K562 (cell line): ENCODE measurements around the gene MTCL3.

Experiments used
- ATAC-seq: fragments of 200-7000 bp; cut with Tn5 transposase; 3 replicates; pipeline ENCODE4 v1.9.1; 2020; ENCODE audit warnings: moderate library complexity
- BruUV-seq: library from RNA; stranded (reverse); fragments of 400-500 nt; replicated peaks from 2 replicates; lab custom pipeline; 2021; lab: Mats Ljungman, UMichigan
- CTCF ChIA-PET: fragments of 300-600 bp; formaldehyde crosslinking; extraction: SDS; loops from one replicate; lab custom pipeline; 2021; ENCODE audit warnings: low intra/inter-chr PET ratio; lab: Yijun Ruan, JAX
- POLR2A ChIA-PET: fragments of 300-600, 350-650 bp; sonication (Branson Sonifier 250); formaldehyde crosslinking; extraction: SDS; loops from one replicate; lab custom pipeline; 2021; ENCODE audit warnings: antibody characterized with exemption, inconsistent platforms; lab: Yijun Ruan, JAX
- DNase-seq, 4 experiments: peaks; one replicate each; pipeline versions ENCODE4 v3.0.0 to v3.0.0-alpha.2; 2011 to 2018; ENCODE audit warnings: low spot score in 3 of 4, mixed read lengths in 3 of 4; ENCODE audit errors: extremely low read depth in 1 of 4
- FAIRE-seq: peaks from 2 replicates; lab custom pipeline; 2011; peaks lifted over from hg19 to GRCh38; lab: Jason Lieb, UNC
- H2AFZ ChIP-seq: 2 replicates; pipeline ENCODE4 v1.6.0; 2011; ENCODE audit warnings: low read depth, low read length, control low read depth, inconsistent platforms
- H3K27ac ChIP-seq: fragments of 200-600 bp; 3 replicates; pipeline ENCODE4 v1.8.0; 2011; ENCODE audit warnings: low read depth, mild to moderate bottlenecking, control low read depth, inconsistent platforms, low read length, moderate library complexity, mixed read lengths; ENCODE audit errors: extremely low read depth
- H3K27me3 ChIP-seq, 2 experiments: fragments of 300-600 bp in 1 of 2; 2 replicates in 1 of 2; 3 replicates in 1 of 2; pipeline versions ENCODE4 v1.6.0 to v1.8.0; 2011; ENCODE audit warnings: inconsistent platforms in 2 of 2, low read length in 2 of 2, mild to moderate bottlenecking in 1 of 2, mixed read lengths in 1 of 2, moderate library complexity in 1 of 2; ENCODE audit not compliant: control insufficient read depth in 2 of 2, insufficient read depth in 2 of 2
- H3K36me3 ChIP-seq: fragments of 300-600 bp; 3 replicates; pipeline ENCODE4 v1.8.0; 2011; ENCODE audit warnings: mild to moderate bottlenecking, low read length, inconsistent platforms; ENCODE audit not compliant: control insufficient read depth, insufficient read depth
- H3K4me1 ChIP-seq, 2 experiments: fragments of 200-600 bp in 1 of 2; replicated peaks in 1 of 2; 2 replicates in 1 of 2; 3 replicates in 1 of 2; pipeline versions ENCODE4 v1.5.1 to v1.8.0; 2011; ENCODE audit warnings: inconsistent platforms in 2 of 2, low read length in 2 of 2, mild to moderate bottlenecking in 1 of 2, mixed read lengths in 1 of 2, moderate library complexity in 1 of 2; ENCODE audit not compliant: control insufficient read depth in 2 of 2, insufficient read depth in 2 of 2
- H3K4me2 ChIP-seq: 2 replicates; pipeline ENCODE4 v1.6.1; 2011; ENCODE audit warnings: low read length, control low read depth, inconsistent platforms, mixed read lengths; ENCODE audit not compliant: insufficient read depth
- H3K4me3 ChIP-seq: fragments of 200-600 bp; sonication (generic), shearing (Covaris generic); 2 replicates; pipeline ENCODE4 v1.5.1; 2016; ENCODE audit warnings: control low read depth, inconsistent platforms
- H3K79me2 ChIP-seq: fragments of 200-600 bp; 3 replicates; pipeline ENCODE4 v1.8.0; 2011; ENCODE audit warnings: low read length, inconsistent platforms; ENCODE audit not compliant: control insufficient read depth, insufficient read depth
- H3K9ac ChIP-seq, 2 experiments: 2 replicates each; pipeline versions ENCODE4 v1.6.0 to v1.6.1; 2011; ENCODE audit warnings: low read depth in 2 of 2, low read length in 2 of 2, control low read depth in 1 of 2, inconsistent platforms in 1 of 2, mild to moderate bottlenecking in 1 of 2, mixed read lengths in 1 of 2; ENCODE audit not compliant: insufficient read depth in 1 of 2
- H3K9me1 ChIP-seq: one replicate; pipeline ENCODE4 v1.6.0; 2011; ENCODE audit warnings: inconsistent platforms, mild to moderate bottlenecking, low read length, moderate library complexity; ENCODE audit not compliant: control insufficient read depth, insufficient read depth
- H3K9me3 ChIP-seq: replicated peaks from 2 replicates; pipeline ENCODE4 v1.5.1; 2011; ENCODE audit warnings: low read depth, low read length, inconsistent platforms; ENCODE audit not compliant: control insufficient read depth, insufficient read depth
- H4K20me1 ChIP-seq: replicated peaks from 2 replicates; pipeline ENCODE4 v1.6.1; 2011; ENCODE audit warnings: low read length, inconsistent platforms, mixed read lengths; ENCODE audit not compliant: control insufficient read depth, insufficient read depth
- MAFG ChIP-seq: fragments of 450-650 bp; conservative IDR thresholded peaks from 2 replicates; pipeline ENCODE4 v1.6.1; 2016; ENCODE audit warnings: missing genetic modification characterization, missing compliant biosample characterization
- NR1H2 ChIP-seq: sonication (generic); formaldehyde crosslinking; IDR thresholded peaks from 2 replicates; pipeline ENCODE4 v1.4.0; 2020; ENCODE audit warnings: mild to moderate bottlenecking, missing genetic modification reagents
- NRF1 ChIP-seq, 2 experiments: fragments of 450-650 bp; IDR thresholded peaks in 1 of 2; conservative IDR thresholded peaks in 1 of 2; 2 replicates each; pipeline ENCODE4 v1.6.1; 2014; ENCODE audit warnings: mild to moderate bottlenecking in 2 of 2
- TGIF2 ChIP-seq: sonication (generic); formaldehyde crosslinking; IDR thresholded peaks from 2 replicates; pipeline ENCODE4 v1.8.1; 2022; ENCODE audit warnings: mild to moderate bottlenecking, missing genetic modification reagents, moderate library complexity
- ZBTB7A ChIP-seq: IDR thresholded peaks from 2 replicates; pipeline ENCODE4 v1.6.1; 2011; ENCODE audit warnings: low read depth, mild to moderate bottlenecking, low read length, moderate library complexity, borderline replicate concordance; ENCODE audit not compliant: control insufficient read depth
- WGBS: fragments of 100-300 bp; shearing (Covaris generic); methylation state at CpG from one replicate; pipeline ENCODE4 v1.1.6; 2016; ENCODE audit warnings: low coverage, mixed read lengths; ENCODE audit not compliant: insufficient coverage; ENCODE audit errors: missing lambda C conversion rate; 5-methylcytosine and 5-hydroxymethylcytosine counted together
- in situ Hi-C: fragments of 300-500 bp; cut with MboI; formaldehyde crosslinking; loops from 4 replicates; pipeline ENCODE4 v1.15.0; 2018; ENCODE audit warnings: inconsistent platforms, mixed read lengths
- intact Hi-C: fragments of 100-400 bp; cut with micrococcal nuclease; formaldehyde crosslinking; loops from 2 replicates; pipeline ENCODE4 v1.14.2; 2022
- TF ChIP-seq, protein P1 (sequence below): fragments of 150-350 bp; conservative IDR thresholded peaks from 2 replicates; pipeline ENCODE4 v1.6.1; 2014; ENCODE audit warnings: low read length
- TF ChIP-seq, protein P2 (sequence below): sonication (generic); formaldehyde crosslinking; IDR thresholded peaks from 2 replicates; pipeline ENCODE4 v1.8.1; 2023; ENCODE audit warnings: mild to moderate bottlenecking, missing genetic modification reagents
- TF ChIP-seq, protein P3 (sequence below): fragments of 250-450 bp; sonication (Bioruptor Pico); IDR thresholded peaks from 2 replicates; pipeline ENCODE4 v1.5.1; 2021; ENCODE audit warnings: mild to moderate bottlenecking
- TF ChIP-seq, protein P4 (sequence below): sonication (generic); formaldehyde crosslinking; IDR thresholded peaks from 2 replicates; pipeline ENCODE4 v1.5.0; 2020; ENCODE audit warnings: missing genetic modification reagents

MTCL3 gene

DNA sequence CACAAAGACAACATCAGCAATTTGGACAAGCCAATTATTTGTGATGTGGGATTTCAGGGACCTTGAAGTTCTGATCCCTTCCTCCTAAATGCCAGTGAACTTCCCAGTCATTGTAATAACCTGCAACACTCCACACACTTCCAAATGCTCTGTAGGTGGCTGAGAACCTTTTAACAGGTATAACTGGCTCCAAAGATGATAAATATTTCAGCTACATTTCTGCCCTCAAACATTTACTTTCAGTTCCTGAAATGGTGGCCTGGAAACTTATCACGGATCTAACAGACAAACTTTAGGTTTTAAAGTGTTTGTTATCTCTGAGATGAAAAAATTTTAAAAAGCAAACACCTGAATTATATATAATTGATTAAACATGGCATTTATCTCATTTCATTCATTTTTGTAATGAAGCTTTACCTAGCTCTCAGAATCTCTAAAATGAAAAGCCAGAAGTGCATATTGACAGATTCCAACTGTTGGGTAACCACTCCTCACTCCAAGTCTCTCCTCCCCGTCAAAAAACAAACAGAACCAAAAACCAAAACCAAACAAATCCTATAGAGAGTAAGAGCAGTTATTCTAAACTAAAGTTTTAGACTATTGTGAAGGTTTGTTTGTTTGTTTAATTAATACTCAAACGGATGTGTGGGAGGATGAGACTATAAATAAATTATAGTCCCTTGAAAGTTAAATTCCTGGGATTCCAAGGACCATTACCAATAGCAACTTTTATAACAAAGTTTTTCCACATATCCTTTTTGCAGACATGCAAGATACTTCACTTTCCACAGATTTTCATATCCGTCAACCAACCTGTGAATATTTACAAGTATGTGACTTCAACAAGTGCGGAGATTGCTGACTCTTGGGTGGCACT, 47.5 kb downstream of the MTCL3 start:
- Histone ChIP-seq H3K4me2 (no peak overlapping the region), H3K4me1 (peaks cover 0 to 10% of the 10 kb centered on the region in 2 experiments; a peak in 2 of 5 replicates), H3K4me3 (no peak overlapping the region), H3K27ac (no peak overlapping the region), H3K9me3 (no peaks in the 10 kb centered on the region), H3K9me1 (no peaks in the 10 kb centered on the region), H3K79me2 (no peaks in the 10 kb centered on the region), H2AFZ (no peak overlapping the region), H3K27me3 (peaks cover 0 to 6% of the 10 kb centered on the region in 2 experiments; a peak in 1 of 5 replicates), H3K9ac (no peak overlapping the region), H3K36me3 (no peaks in the 10 kb centered on the region), H4K20me1 (no peaks in the 10 kb centered on the region)
- ATAC-seq = no peak
- intact Hi-C loops = no loop called here
- 4% methylated on average over 5 of the region's 5 CpGs for WGBS
- DNase-seq = no peak
- in situ Hi-C loops = no loop called here
- ChIA-PET CTCF (no interaction called here), POLR2A (no interaction called here)
- FAIRE-seq = no peak
- no TSS peak for BruUV-seq
- TF ChIP-seq ZBTB7A = no peak
- TF ChIP-seq, protein P1, sequence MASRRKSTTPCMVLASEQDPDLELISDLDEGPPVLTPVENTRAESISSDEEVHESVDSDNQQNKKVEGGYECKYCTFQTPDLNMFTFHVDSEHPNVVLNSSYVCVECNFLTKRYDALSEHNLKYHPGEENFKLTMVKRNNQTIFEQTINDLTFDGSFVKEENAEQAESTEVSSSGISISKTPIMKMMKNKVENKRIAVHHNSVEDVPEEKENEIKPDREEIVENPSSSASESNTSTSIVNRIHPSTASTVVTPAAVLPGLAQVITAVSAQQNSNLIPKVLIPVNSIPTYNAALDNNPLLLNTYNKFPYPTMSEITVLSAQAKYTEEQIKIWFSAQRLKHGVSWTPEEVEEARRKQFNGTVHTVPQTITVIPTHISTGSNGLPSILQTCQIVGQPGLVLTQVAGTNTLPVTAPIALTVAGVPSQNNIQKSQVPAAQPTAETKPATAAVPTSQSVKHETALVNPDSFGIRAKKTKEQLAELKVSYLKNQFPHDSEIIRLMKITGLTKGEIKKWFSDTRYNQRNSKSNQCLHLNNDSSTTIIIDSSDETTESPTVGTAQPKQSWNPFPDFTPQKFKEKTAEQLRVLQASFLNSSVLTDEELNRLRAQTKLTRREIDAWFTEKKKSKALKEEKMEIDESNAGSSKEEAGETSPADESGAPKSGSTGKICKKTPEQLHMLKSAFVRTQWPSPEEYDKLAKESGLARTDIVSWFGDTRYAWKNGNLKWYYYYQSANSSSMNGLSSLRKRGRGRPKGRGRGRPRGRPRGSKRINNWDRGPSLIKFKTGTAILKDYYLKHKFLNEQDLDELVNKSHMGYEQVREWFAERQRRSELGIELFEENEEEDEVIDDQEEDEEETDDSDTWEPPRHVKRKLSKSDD = no peak
- TF ChIP-seq NRF1 (conservative IDR thresholded peaks at IDR 0.05 in 1 of 2, IDR thresholded peaks at IDR 0.05 in 1 of 2) = no peak
- no peak for TF ChIP-seq TGIF2 (CRISPR knock-in tag)
- no peak for TF ChIP-seq NR1H2 (CRISPR knock-in tag)
- TF ChIP-seq MAFG = no peak
- TF ChIP-seq, protein P2, sequence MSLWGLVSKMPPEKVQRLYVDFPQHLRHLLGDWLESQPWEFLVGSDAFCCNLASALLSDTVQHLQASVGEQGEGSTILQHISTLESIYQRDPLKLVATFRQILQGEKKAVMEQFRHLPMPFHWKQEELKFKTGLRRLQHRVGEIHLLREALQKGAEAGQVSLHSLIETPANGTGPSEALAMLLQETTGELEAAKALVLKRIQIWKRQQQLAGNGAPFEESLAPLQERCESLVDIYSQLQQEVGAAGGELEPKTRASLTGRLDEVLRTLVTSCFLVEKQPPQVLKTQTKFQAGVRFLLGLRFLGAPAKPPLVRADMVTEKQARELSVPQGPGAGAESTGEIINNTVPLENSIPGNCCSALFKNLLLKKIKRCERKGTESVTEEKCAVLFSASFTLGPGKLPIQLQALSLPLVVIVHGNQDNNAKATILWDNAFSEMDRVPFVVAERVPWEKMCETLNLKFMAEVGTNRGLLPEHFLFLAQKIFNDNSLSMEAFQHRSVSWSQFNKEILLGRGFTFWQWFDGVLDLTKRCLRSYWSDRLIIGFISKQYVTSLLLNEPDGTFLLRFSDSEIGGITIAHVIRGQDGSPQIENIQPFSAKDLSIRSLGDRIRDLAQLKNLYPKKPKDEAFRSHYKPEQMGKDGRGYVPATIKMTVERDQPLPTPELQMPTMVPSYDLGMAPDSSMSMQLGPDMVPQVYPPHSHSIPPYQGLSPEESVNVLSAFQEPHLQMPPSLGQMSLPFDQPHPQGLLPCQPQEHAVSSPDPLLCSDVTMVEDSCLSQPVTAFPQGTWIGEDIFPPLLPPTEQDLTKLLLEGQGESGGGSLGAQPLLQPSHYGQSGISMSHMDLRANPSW (CRISPR knock-in tag) = no peak
- TF ChIP-seq, protein P3, sequence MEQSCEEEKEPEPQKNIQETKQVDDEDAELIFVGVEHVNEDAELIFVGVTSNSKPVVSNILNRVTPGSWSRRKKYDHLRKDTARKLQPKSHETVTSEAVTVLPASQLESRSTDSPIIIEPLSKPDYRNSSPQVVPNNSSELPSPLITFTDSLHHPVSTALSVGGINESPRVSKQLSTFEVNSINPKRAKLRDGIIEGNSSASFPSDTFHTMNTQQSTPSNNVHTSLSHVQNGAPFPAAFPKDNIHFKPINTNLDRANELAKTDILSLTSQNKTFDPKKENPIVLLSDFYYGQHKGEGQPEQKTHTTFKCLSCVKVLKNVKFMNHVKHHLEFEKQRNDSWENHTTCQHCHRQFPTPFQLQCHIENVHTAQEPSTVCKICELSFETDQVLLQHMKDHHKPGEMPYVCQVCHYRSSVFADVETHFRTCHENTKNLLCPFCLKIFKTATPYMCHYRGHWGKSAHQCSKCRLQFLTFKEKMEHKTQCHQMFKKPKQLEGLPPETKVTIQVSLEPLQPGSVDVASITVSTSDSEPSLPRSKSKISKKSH (CRISPR knock-in tag) = no peak
- TF ChIP-seq, protein P4, sequence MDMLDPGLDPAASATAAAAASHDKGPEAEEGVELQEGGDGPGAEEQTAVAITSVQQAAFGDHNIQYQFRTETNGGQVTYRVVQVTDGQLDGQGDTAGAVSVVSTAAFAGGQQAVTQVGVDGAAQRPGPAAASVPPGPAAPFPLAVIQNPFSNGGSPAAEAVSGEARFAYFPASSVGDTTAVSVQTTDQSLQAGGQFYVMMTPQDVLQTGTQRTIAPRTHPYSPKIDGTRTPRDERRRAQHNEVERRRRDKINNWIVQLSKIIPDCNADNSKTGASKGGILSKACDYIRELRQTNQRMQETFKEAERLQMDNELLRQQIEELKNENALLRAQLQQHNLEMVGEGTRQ (CRISPR knock-in tag) = no peak
